Measurements from ENCODE around the gene DENND4C.
"Not testable (repeated sequence)": the region's sequence is repeated elsewhere in the genome, so short reads cannot be mapped to it uniquely, and the experiment has no call there.

The DENND4C gene
- total RNA-seq, result 51.9 to 238 (median 151) reads per million in 9 experiments

- DNase-seq, result peak; percentile 70 to 76 (median 74)
- H3K4me3 Mint-ChIP-seq, result no peak within 1 kb of the TSS
- no peak within 1 kb of the TSS for H3K27ac Mint-ChIP-seq
- peaks cover 12 to 15% of the 10 kb centered on the region in 2 donors for H3K4me1 Mint-ChIP-seq (ENCODE audit: low read depth in 2 of 2)
- H3K9me3 Mint-ChIP-seq, result no peaks in the 10 kb centered on the region
- no peaks in the 10 kb centered on the region for H3K27me3 Mint-ChIP-seq
- peak; percentile 83 for ATAC-seq (replicated peaks)
- peaks cover 13% of the 10 kb centered on the region for H3K36me3 Mint-ChIP-seq (ENCODE audit: insufficient read depth)
Observed at GRCh38 chr9:19230355-19231125, at the start of gene DENND4C. Gene DENND4C, plus strand, starts transcription at chr9:19230693. Its CDS starts 45,482 bp downstream, at chr9:19276175.

GRCh38 chr9:19180991-19181390 lies 49.5 kb upstream of the DENND4C start:
- H3K4me1 Mint-ChIP-seq (ENCODE audit: low read depth in 2 of 2), result peaks cover 24% of the 10 kb centered on the region in 2 donors
- peak overlapping the region in 1 of 2 donors; percentile 37 for H3K4me3 Mint-ChIP-seq
- H3K27ac Mint-ChIP-seq, result peak overlapping the region; percentile 94 to 97
- DNase-seq (peak in 2 of 3 experiments; percentile 20 to 33), ATAC-seq (replicated peaks) (peak; percentile 43)
- no peaks in the 10 kb centered on the region for H3K9me3 Mint-ChIP-seq
- H3K36me3 Mint-ChIP-seq (ENCODE audit: insufficient read depth), result peaks cover 16% of the 10 kb centered on the region
- no peaks in the 10 kb centered on the region for H3K27me3 Mint-ChIP-seq

- no peaks in the 10 kb centered on the region for H3K27me3 Mint-ChIP-seq
- no peaks in the 10 kb centered on the region for H3K9me3 Mint-ChIP-seq
- ATAC-seq (replicated peaks), result no peak
- H3K4me3 Mint-ChIP-seq, result peak overlapping the region in 1 of 2 donors; percentile 37
- H3K36me3 Mint-ChIP-seq (ENCODE audit: insufficient read depth), result peaks cover 16% of the 10 kb centered on the region
- no peak for DNase-seq
- peaks cover 24 to 29% of the 10 kb centered on the region in 2 donors for H3K4me1 Mint-ChIP-seq (ENCODE audit: low read depth in 2 of 2)
- H3K27ac Mint-ChIP-seq, result peak overlapping the region; percentile 94 to 97
Observed at GRCh38 chr9:19181561-19181960, 48.9 kb upstream of the DENND4C start.

- DNase-seq (peak; percentile 72 to 81 (median 76)), ATAC-seq (replicated peaks) (peak; percentile 97)
- Mint-ChIP-seq H3K36me3 (ENCODE audit: insufficient read depth) (peaks cover 16% of the 10 kb centered on the region), H3K9me3 (no peaks in the 10 kb centered on the region), H3K4me3 (peak overlapping the region; percentile 68 to 69), H3K27ac (peak overlapping the region; percentile 94 to 97), H3K27me3 (no peaks in the 10 kb centered on the region), H3K4me1 (ENCODE audit: low read depth in 2 of 2) (peaks cover 24 to 29% of the 10 kb centered on the region in 2 donors)
Observed at GRCh38 chr9:19184144-19184917, 46.2 kb upstream of the DENND4C start.

GRCh38 chr9:19185191-19185590 lies 45.3 kb upstream of the DENND4C start:
- H3K4me1 Mint-ChIP-seq (ENCODE audit: low read depth in 2 of 2), result peaks cover 24 to 29% of the 10 kb centered on the region in 2 donors
- no peak for ATAC-seq (replicated peaks)
- DNase-seq, result no peak
- H3K27me3 Mint-ChIP-seq, result no peaks in the 10 kb centered on the region
- H3K27ac Mint-ChIP-seq, result peak overlapping the region; percentile 94 to 97
- H3K36me3 Mint-ChIP-seq (ENCODE audit: insufficient read depth), result peaks cover 16% of the 10 kb centered on the region
- H3K4me3 Mint-ChIP-seq, result no peak overlapping the region
- H3K9me3 Mint-ChIP-seq, result no peaks in the 10 kb centered on the region

- Mint-ChIP-seq H3K4me3 (no peak overlapping the region), H3K36me3 (ENCODE audit: insufficient read depth) (peaks cover 16% of the 10 kb centered on the region), H3K4me1 (ENCODE audit: low read depth in 2 of 2) (peaks cover 20 to 29% of the 10 kb centered on the region in 2 donors), H3K9me3 (no peaks in the 10 kb centered on the region), H3K27ac (peak overlapping the region; percentile 94 to 97), H3K27me3 (no peaks in the 10 kb centered on the region)
- no peak for ATAC-seq (replicated peaks)
- no peak for DNase-seq
Observed at GRCh38 chr9:19186232-19186631, 44.3 kb upstream of the DENND4C start.

- DNase-seq (no peak), ATAC-seq (replicated peaks) (no peak)
- H3K36me3 Mint-ChIP-seq (ENCODE audit: insufficient read depth), result peaks cover 10% of the 10 kb centered on the region
- H3K27ac Mint-ChIP-seq, result peak overlapping the region in 1 of 2 donors; percentile 39
- H3K27me3 Mint-ChIP-seq, result no peaks in the 10 kb centered on the region
- H3K4me1 Mint-ChIP-seq (ENCODE audit: low read depth in 2 of 2), result peaks cover 10 to 22% of the 10 kb centered on the region in 2 donors
- H3K4me3 Mint-ChIP-seq, result no peak overlapping the region
- no peaks in the 10 kb centered on the region for H3K9me3 Mint-ChIP-seq
Observed at GRCh38 chr9:19188771-19189170, 41.7 kb upstream of the DENND4C start.

GRCh38 chr9:19192202-19193028 lies 38.1 kb upstream of the DENND4C start:
- H3K27me3 Mint-ChIP-seq, result no peaks in the 10 kb centered on the region
- H3K4me1 Mint-ChIP-seq (ENCODE audit: low read depth in 2 of 2), result peaks cover 3 to 8% of the 10 kb centered on the region in 2 donors
- H3K27ac Mint-ChIP-seq, result no peak overlapping the region
- H3K9me3 Mint-ChIP-seq, result no peaks in the 10 kb centered on the region
- H3K36me3 Mint-ChIP-seq (ENCODE audit: insufficient read depth), result peaks cover 3% of the 10 kb centered on the region
- DNase-seq, result no peak
- H3K4me3 Mint-ChIP-seq, result no peak overlapping the region
- no peak for ATAC-seq (replicated peaks)

- no peak for ATAC-seq (replicated peaks)
- H3K27ac Mint-ChIP-seq, result no peak overlapping the region
- peaks cover 3% of the 10 kb centered on the region for H3K36me3 Mint-ChIP-seq (ENCODE audit: insufficient read depth)
- no peak overlapping the region for H3K4me3 Mint-ChIP-seq
- peaks cover 3 to 8% of the 10 kb centered on the region in 2 donors for H3K4me1 Mint-ChIP-seq (ENCODE audit: low read depth in 2 of 2)
- DNase-seq, result no peak
- H3K9me3 Mint-ChIP-seq, result no peaks in the 10 kb centered on the region
- no peaks in the 10 kb centered on the region for H3K27me3 Mint-ChIP-seq
Observed at GRCh38 chr9:19193029-19193324, 37.5 kb upstream of the DENND4C start.

- not testable (repeated sequence) for H3K4me3 Mint-ChIP-seq; H3K27ac Mint-ChIP-seq; H3K27me3 Mint-ChIP-seq; H3K4me1 Mint-ChIP-seq (ENCODE audit: low read depth in 2 of 2); ATAC-seq (replicated peaks); H3K36me3 Mint-ChIP-seq (ENCODE audit: insufficient read depth); DNase-seq; H3K9me3 Mint-ChIP-seq
Observed at GRCh38 chr9:19193358-19193973, 37.0 kb upstream of the DENND4C start.

GRCh38 chr9:19198406-19198805 lies 32.1 kb upstream of the DENND4C start:
- no peak for DNase-seq
- H3K36me3 Mint-ChIP-seq (ENCODE audit: insufficient read depth), result no peaks in the 10 kb centered on the region
- no peaks in the 10 kb centered on the region for H3K9me3 Mint-ChIP-seq
- H3K27ac Mint-ChIP-seq, result no peak overlapping the region
- ATAC-seq (replicated peaks), result no peak
- no peaks in the 10 kb centered on the region for H3K27me3 Mint-ChIP-seq
- peaks cover 0 to 3% of the 10 kb centered on the region in 2 donors for H3K4me1 Mint-ChIP-seq (ENCODE audit: low read depth in 2 of 2)
- H3K4me3 Mint-ChIP-seq, result no peak overlapping the region

- Mint-ChIP-seq H3K27ac (no peak overlapping the region), H3K4me3 (no peak overlapping the region), H3K9me3 (no peaks in the 10 kb centered on the region), H3K36me3 (ENCODE audit: insufficient read depth) (no peaks in the 10 kb centered on the region), H3K4me1 (ENCODE audit: low read depth in 2 of 2) (peaks cover 0 to 3% of the 10 kb centered on the region in 2 donors), H3K27me3 (no peaks in the 10 kb centered on the region)
- ATAC-seq (replicated peaks) (no peak), DNase-seq (no peak)
Observed at GRCh38 chr9:19199012-19199411, 31.5 kb upstream of the DENND4C start.

- peak overlapping the region in 1 of 2 donors; percentile 11 for H3K27ac Mint-ChIP-seq
- peaks cover 0 to 3% of the 10 kb centered on the region in 2 donors for H3K4me1 Mint-ChIP-seq (ENCODE audit: low read depth in 2 of 2)
- DNase-seq (no peak), ATAC-seq (replicated peaks) (no peak)
- H3K4me3 Mint-ChIP-seq, result no peak overlapping the region
- H3K27me3 Mint-ChIP-seq, result no peaks in the 10 kb centered on the region
- no peaks in the 10 kb centered on the region for H3K36me3 Mint-ChIP-seq (ENCODE audit: insufficient read depth)
- H3K9me3 Mint-ChIP-seq, result no peaks in the 10 kb centered on the region
Observed at GRCh38 chr9:19200229-19200628, 30.3 kb upstream of the DENND4C start.

Measured in effector memory CD8-positive, alpha-beta T cell (primary cell).